Neural progenitor cell (in vitro differentiated cells): ENCODE measurements around the gene BCR. TPM values are rescaled to one million over a fixed set of nuclear protein-coding genes. Genes with fewer than 3 reads are reported as not detected.

Experiments used
- DNase-seq: peaks from one replicate; pipeline ENCODE4 v3.0.0-alpha.2; 2016; ENCODE audit warnings: low spot score
- H2AFZ ChIP-seq: fragments of 200-600 bp; sonication (generic); replicated peaks from 2 replicates; pipeline ENCODE4 v1.6.1; 2016; ENCODE audit warnings: antibody characterized with exemption
- H3F3A ChIP-seq: fragments of 200-600 bp; sonication (generic); 2 replicates; pipeline ENCODE4 v1.6.1; 2016; ENCODE audit warnings: antibody characterized with exemption, low read depth
- H3K27ac ChIP-seq: fragments of 200-600 bp; sonication (generic); 2 replicates; pipeline ENCODE4 v1.5.1; 2016; ENCODE audit warnings: mild to moderate bottlenecking
- H3K27me3 ChIP-seq: fragments of 200-600 bp; sonication (generic); 2 replicates; pipeline ENCODE4 v1.6.1; 2016; ENCODE audit warnings: mild to moderate bottlenecking, moderate library complexity
- H3K36me3 ChIP-seq: fragments of 200-600 bp; sonication (generic); 2 replicates; pipeline ENCODE4 v1.5.1; 2016
- H3K4me1 ChIP-seq: fragments of 200-600 bp; sonication (generic); 2 replicates; pipeline ENCODE4 v1.6.1; 2016; ENCODE audit warnings: mixed run types
- H3K4me2 ChIP-seq: fragments of 200-600 bp; sonication (generic); 2 replicates; pipeline ENCODE4 v1.6.1; 2016
- H3K4me3 ChIP-seq: fragments of 200-600 bp; sonication (generic); 2 replicates; pipeline ENCODE4 v1.5.1; 2016
- H3K79me2 ChIP-seq: fragments of 200-600 bp; sonication (generic); 2 replicates; pipeline ENCODE4 v1.6.1; 2016; ENCODE audit warnings: low read depth
- H3K9ac ChIP-seq: fragments of 200-600 bp; sonication (generic); 2 replicates; pipeline ENCODE4 v1.6.1; 2016
- H3K9me3 ChIP-seq: fragments of 200-600 bp; sonication (generic); 2 replicates; pipeline ENCODE4 v1.5.1; 2016; ENCODE audit warnings: low read depth
- H4K20me1 ChIP-seq: fragments of 200-600 bp; sonication (generic); 2 replicates; pipeline ENCODE4 v1.6.1; 2016; ENCODE audit warnings: low read depth
- H3K27ac Mint-ChIP-seq: 3 replicates; pipeline ENCODE4 v1.8.0; 2021; ENCODE audit warnings: mixed read lengths
- H3K27me3 Mint-ChIP-seq: 2 replicates; pipeline ENCODE4 v1.8.0; 2022; ENCODE audit warnings: low read depth, mild to moderate bottlenecking, inconsistent platforms, moderate library complexity, mixed read lengths; ENCODE audit not compliant: insufficient read depth
- H3K36me3 Mint-ChIP-seq: 3 replicates; pipeline ENCODE4 v1.8.0; 2021; ENCODE audit warnings: mixed read lengths
- H3K4me1 Mint-ChIP-seq: 3 replicates; pipeline ENCODE4 v1.8.0; 2021; ENCODE audit warnings: mixed read lengths
- H3K4me3 Mint-ChIP-seq: 3 replicates; pipeline ENCODE4 v1.8.0; 2021; ENCODE audit warnings: mild to moderate bottlenecking, moderate library complexity, mixed read lengths
- H3K9me3 Mint-ChIP-seq: 3 replicates; pipeline ENCODE4 v1.8.0; 2020; ENCODE audit warnings: mixed read lengths
- EZH2 ChIP-seq: fragments of 200-600 bp; sonication (generic); IDR thresholded peaks from 2 replicates; pipeline ENCODE4 v1.6.1; 2017; ENCODE audit warnings: antibody characterized with exemption, mild to moderate bottlenecking, moderate library complexity
- EZH2phosphoT487 ChIP-seq: fragments of 200-600 bp; sonication (generic); IDR thresholded peaks from 2 replicates; pipeline ENCODE4 v1.6.1; 2017; ENCODE audit warnings: antibody characterized with exemption
- total RNA-seq: library from RNA; depleted of rRNA; stranded (reverse); fragments of >200 nt; gene quantifications from 2 replicates; pipeline ENCODE4 v1.2.3, GENCODE V29; 2015; ENCODE audit warnings: low replicate concordance
- TF ChIP-seq, protein P1 (sequence below): fragments of 200-600 bp; sonication (generic); IDR thresholded peaks from 2 replicates; pipeline ENCODE4 v1.5.1; 2017; ENCODE audit warnings: antibody characterized with exemption, mild to moderate bottlenecking

BCR gene
- total RNA-seq, 1 donor from 2014 or later = 35.5 TPM

DNA sequence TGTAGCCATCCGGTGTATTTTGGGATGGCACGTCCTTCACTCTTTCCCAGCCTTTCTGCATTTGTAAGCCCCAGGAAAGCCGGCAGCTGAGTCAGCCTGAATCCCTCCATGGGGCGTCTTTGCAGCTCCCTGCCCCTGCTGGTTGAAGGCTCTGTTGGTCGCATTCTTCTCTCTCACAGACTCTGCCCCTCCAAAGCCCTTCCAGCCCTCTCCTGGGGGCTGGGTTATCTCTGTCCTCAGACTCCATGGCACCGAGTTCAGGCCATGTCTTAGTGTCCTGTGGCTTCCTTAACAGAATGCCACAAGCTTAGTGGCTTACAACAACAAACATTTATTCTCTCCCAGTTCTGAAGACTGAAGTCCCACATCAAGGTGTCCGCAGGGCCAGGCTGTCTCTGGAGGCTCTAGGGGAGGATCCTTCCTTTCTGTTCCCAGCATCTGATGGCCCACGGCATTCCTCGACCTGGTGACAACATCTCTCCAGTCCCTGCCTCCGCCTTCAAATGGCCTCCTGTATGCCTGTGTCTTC is 62.2 kb downstream of the BCR start:
- H3K36me3 Mint-ChIP-seq = peaks cover 7% of the 10 kb centered on the region
- H3K9me3 Mint-ChIP-seq = peaks cover 2% of the 10 kb centered on the region
- Histone ChIP-seq H3K4me1 (peaks cover 59% of the 10 kb centered on the region), H3K4me2 (peak overlapping the region; percentile 80), H2AFZ (no peak overlapping the region), H3K79me2 (peaks cover 74% of the 10 kb centered on the region), H4K20me1 (peaks cover 46% of the 10 kb centered on the region), H3K9ac (no peak overlapping the region), H3K27me3 (no peaks in the 10 kb centered on the region), H3K27ac (peak overlapping the region; percentile 94), H3F3A (peaks cover 40% of the 10 kb centered on the region), H3K9me3 (no peaks in the 10 kb centered on the region), H3K36me3 (no peaks in the 10 kb centered on the region), H3K4me3 (peak overlapping the region; percentile 42)
- DNase-seq = peak; percentile 88
- H3K4me1 Mint-ChIP-seq = peaks cover 87% of the 10 kb centered on the region
- H3K4me3 Mint-ChIP-seq = peak overlapping the region; percentile 80
- H3K27ac Mint-ChIP-seq = peak overlapping the region; percentile 99
- peaks cover 3% of the 10 kb centered on the region for H3K27me3 Mint-ChIP-seq
- TF ChIP-seq, protein P1, sequence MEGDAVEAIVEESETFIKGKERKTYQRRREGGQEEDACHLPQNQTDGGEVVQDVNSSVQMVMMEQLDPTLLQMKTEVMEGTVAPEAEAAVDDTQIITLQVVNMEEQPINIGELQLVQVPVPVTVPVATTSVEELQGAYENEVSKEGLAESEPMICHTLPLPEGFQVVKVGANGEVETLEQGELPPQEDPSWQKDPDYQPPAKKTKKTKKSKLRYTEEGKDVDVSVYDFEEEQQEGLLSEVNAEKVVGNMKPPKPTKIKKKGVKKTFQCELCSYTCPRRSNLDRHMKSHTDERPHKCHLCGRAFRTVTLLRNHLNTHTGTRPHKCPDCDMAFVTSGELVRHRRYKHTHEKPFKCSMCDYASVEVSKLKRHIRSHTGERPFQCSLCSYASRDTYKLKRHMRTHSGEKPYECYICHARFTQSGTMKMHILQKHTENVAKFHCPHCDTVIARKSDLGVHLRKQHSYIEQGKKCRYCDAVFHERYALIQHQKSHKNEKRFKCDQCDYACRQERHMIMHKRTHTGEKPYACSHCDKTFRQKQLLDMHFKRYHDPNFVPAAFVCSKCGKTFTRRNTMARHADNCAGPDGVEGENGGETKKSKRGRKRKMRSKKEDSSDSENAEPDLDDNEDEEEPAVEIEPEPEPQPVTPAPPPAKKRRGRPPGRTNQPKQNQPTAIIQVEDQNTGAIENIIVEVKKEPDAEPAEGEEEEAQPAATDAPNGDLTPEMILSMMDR = no peak
- TF ChIP-seq EZH2phosphoT487 = no peak

DNA sequence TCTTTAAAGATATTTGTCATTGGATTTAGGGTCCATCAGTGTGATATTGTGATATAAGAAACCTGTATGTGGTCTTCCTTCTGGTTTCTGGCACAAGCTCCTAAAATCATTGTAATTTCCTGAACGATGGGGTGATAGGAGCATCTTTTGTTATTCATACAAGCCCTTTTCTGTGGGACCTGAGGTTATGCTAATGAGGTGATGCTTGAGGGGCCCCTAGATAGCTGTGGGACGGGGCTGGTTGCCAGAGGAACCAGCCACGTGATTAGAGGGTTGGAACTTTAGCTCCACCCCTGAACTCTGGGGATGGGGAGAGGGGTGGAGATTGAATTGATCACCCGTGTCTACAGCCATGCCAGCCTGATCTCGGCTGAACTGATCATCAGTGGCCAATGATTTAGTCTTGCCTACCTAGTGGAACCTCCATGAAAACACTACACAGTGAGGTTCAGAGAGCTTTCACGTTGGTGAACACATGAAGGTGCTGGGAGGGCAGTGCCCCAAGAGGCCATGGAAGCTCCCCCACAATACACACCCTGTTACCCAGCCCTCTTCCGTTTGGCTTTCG is 62.8 kb downstream of the BCR start:
- Histone ChIP-seq H3K9ac (no peak overlapping the region), H3K4me1 (peaks cover 57% of the 10 kb centered on the region), H2AFZ (no peak overlapping the region), H3F3A (peaks cover 36% of the 10 kb centered on the region), H3K27me3 (no peaks in the 10 kb centered on the region), H4K20me1 (peaks cover 45% of the 10 kb centered on the region), H3K4me3 (peak overlapping the region; percentile 42), H3K9me3 (no peaks in the 10 kb centered on the region), H3K36me3 (no peaks in the 10 kb centered on the region), H3K79me2 (peaks cover 74% of the 10 kb centered on the region), H3K27ac (peak overlapping the region; percentile 94), H3K4me2 (peak overlapping the region; percentile 80)
- H3K27ac Mint-ChIP-seq = peak overlapping the region; percentile 99
- peaks cover 3% of the 10 kb centered on the region for H3K27me3 Mint-ChIP-seq
- H3K4me1 Mint-ChIP-seq = peaks cover 87% of the 10 kb centered on the region
- peak overlapping the region; percentile 80 for H3K4me3 Mint-ChIP-seq
- H3K9me3 Mint-ChIP-seq = no peaks in the 10 kb centered on the region
- TF ChIP-seq, protein P1 = no peak
- TF ChIP-seq EZH2 = no peak
- no peak for TF ChIP-seq EZH2phosphoT487
- DNase-seq = peak; percentile 86
- peaks cover 7% of the 10 kb centered on the region for H3K36me3 Mint-ChIP-seq

- H3K9ac ChIP-seq = no peak overlapping the region
- H3K4me2 ChIP-seq = peak overlapping the region; percentile 80
- H3K27ac ChIP-seq = peak overlapping the region; percentile 94
- peaks cover 36% of the 10 kb centered on the region for H3F3A ChIP-seq
- no peak overlapping the region for H3K4me3 ChIP-seq
- H3K4me1 ChIP-seq = peaks cover 64% of the 10 kb centered on the region
- no peak overlapping the region for H2AFZ ChIP-seq
- Mint-ChIP-seq H3K4me3 (peak overlapping the region; percentile 80), H3K27ac (peak overlapping the region; percentile 99), H3K27me3 (peaks cover 3% of the 10 kb centered on the region), H3K9me3 (no peaks in the 10 kb centered on the region), H3K4me1 (peaks cover 87% of the 10 kb centered on the region), H3K36me3 (peaks cover 7% of the 10 kb centered on the region)
- peaks cover 74% of the 10 kb centered on the region for H3K79me2 ChIP-seq
- no peaks in the 10 kb centered on the region for H3K9me3 ChIP-seq
- DNase-seq = no peak
- TF ChIP-seq EZH2phosphoT487 (no peak), EZH2 (no peak)
- TF ChIP-seq, protein P1 = no peak
- peaks cover 49% of the 10 kb centered on the region for H4K20me1 ChIP-seq
- H3K36me3 ChIP-seq = no peaks in the 10 kb centered on the region
- H3K27me3 ChIP-seq = no peaks in the 10 kb centered on the region
Measured at GRCh38 chr22:23243859-23244689, 63.8 kb downstream of the BCR start.
